HCEC 1CT (cell line): Measurements from ENCODE around the gene DENND6A.
"Not testable (repeated sequence)": the region's sequence is repeated elsewhere in the genome, so short reads cannot be mapped to it uniquely, and the experiment has no call there.

Source experiments
- DNase-seq: peaks from one replicate; pipeline ENCODE4 v3.0.0-alpha.2; 2017

Gene DENND6A

GRCh38 chr3:57692396-57693147 lies at the start of gene DENND6A:
TSS of gene DENND6A (minus strand) at chr3:57693077. CDS start at chr3:57693018, 59 bp downstream.
- peak; percentile 91 for DNase-seq

GRCh38 chr3:57740027-57740426 lies 47.1 kb upstream of the DENND6A start:
- DNase-seq, result no peak

GRCh38 chr3:57738391-57738790 lies 45.5 kb upstream of the DENND6A start:
- DNase-seq, result no peak

GRCh38 chr3:57737840-57738239 lies 45.0 kb upstream of the DENND6A start:
- DNase-seq, result no peak

- DNase-seq, result no peak
Measured at GRCh38 chr3:57735405-57735804, 42.5 kb upstream of the DENND6A start.

- peak; percentile 7 for DNase-seq
Measured at GRCh38 chr3:57733790-57734189, 40.9 kb upstream of the DENND6A start.

GRCh38 chr3:57731311-57731710 lies 38.4 kb upstream of the DENND6A start:
- no peak for DNase-seq

- no peak for DNase-seq
Measured at GRCh38 chr3:57730682-57731081, 37.8 kb upstream of the DENND6A start.

GRCh38 chr3:57729334-57730045 lies 36.6 kb upstream of the DENND6A start:
- DNase-seq, result no peak

- peak; percentile 4 for DNase-seq
Measured at GRCh38 chr3:57727106-57727505, 34.2 kb upstream of the DENND6A start.

GRCh38 chr3:57726397-57726796 lies 33.5 kb upstream of the DENND6A start:
- DNase-seq, result no peak

GRCh38 chr3:57718118-57718517 lies 25.2 kb upstream of the DENND6A start:
- DNase-seq, result no peak

GRCh38 chr3:57717205-57717868 lies 24.5 kb upstream of the DENND6A start:
- DNase-seq, result no peak

GRCh38 chr3:57715686-57716085 lies 22.8 kb upstream of the DENND6A start:
- no peak for DNase-seq

- DNase-seq, result no peak
Measured at GRCh38 chr3:57709559-57709958, 16.7 kb upstream of the DENND6A start.

- DNase-seq, result no peak
Measured at GRCh38 chr3:57709031-57709430, 16.2 kb upstream of the DENND6A start.

GRCh38 chr3:57706462-57706861 lies 13.6 kb upstream of the DENND6A start:
- peak; percentile 97 for DNase-seq

GRCh38 chr3:57705351-57705750 lies 12.5 kb upstream of the DENND6A start:
- not testable (repeated sequence) for DNase-seq

- no peak for DNase-seq
Measured at GRCh38 chr3:57701781-57702180, 8.9 kb upstream of the DENND6A start.

- no peak for DNase-seq
Measured at GRCh38 chr3:57700737-57701136, 7.9 kb upstream of the DENND6A start.

- no peak for DNase-seq
Measured at GRCh38 chr3:57699591-57699990, 6.7 kb upstream of the DENND6A start.

GRCh38 chr3:57696801-57697321 lies 4.0 kb upstream of the DENND6A start:
- DNase-seq, result peak; percentile 55

- DNase-seq, result no peak
Measured at GRCh38 chr3:57694146-57694545, 1.3 kb upstream of the DENND6A start.

GRCh38 chr3:57692133-57692395 lies 813 bp downstream of the DENND6A start:
- DNase-seq, result not testable (repeated sequence)
